ENCODE results near the gene TP53TG3.
"Not testable (repeated sequence)": the region's sequence is repeated elsewhere in the genome, so short reads cannot be mapped to it uniquely, and the experiment has no call there.

TP53TG3 gene

GRCh38 chr16:32676065-32676464, at the start of gene TP53TG3:
TSS of gene TP53TG3 (minus strand) at chr16:32676165. CDS start at chr16:32676097, 68 bp downstream.
- not testable (repeated sequence) for DNase-seq (ENCODE audit: low read depth)

GRCh38 chr16:32650876-32651275, 25.1 kb downstream of the TP53TG3 start:
- not testable (repeated sequence) for DNase-seq (ENCODE audit: low read depth)

- DNase-seq (ENCODE audit: low read depth): not testable (repeated sequence)
These were observed 28.4 kb downstream of the TP53TG3 start for GRCh38 chr16:32647562-32647961.

GRCh38 chr16:32646780-32647179, 29.2 kb downstream of the TP53TG3 start:
- not testable (repeated sequence) for DNase-seq (ENCODE audit: low read depth)

GRCh38 chr16:32646177-32646576, 29.8 kb downstream of the TP53TG3 start:
- not testable (repeated sequence) for DNase-seq (ENCODE audit: low read depth)

GRCh38 chr16:32645278-32645908, 30.6 kb downstream of the TP53TG3 start:
- DNase-seq (ENCODE audit: low read depth): not testable (repeated sequence)

GRCh38 chr16:32644715-32645114, 31.2 kb downstream of the TP53TG3 start:
- not testable (repeated sequence) for DNase-seq (ENCODE audit: low read depth)

GRCh38 chr16:32637614-32638013, 38.4 kb downstream of the TP53TG3 start:
- not testable (repeated sequence) for DNase-seq (ENCODE audit: low read depth)

GRCh38 chr16:32632096-32632495, 43.9 kb downstream of the TP53TG3 start:
- DNase-seq (ENCODE audit: low read depth): not testable (repeated sequence)
